Hematopoietic multipotent progenitor cell (in vitro differentiated cells): ENCODE results near the gene GIPR. TPM values are rescaled to one million over a fixed set of nuclear protein-coding genes. Genes with fewer than 3 reads are reported as not detected.
"Not testable (repeated sequence)": the region's sequence is repeated elsewhere in the genome, so short reads cannot be mapped to it uniquely, and the experiment has no call there.

Source experiments
- DNase-seq, 3 donors: peaks; one replicate each; pipeline ENCODE4 v3.0.0-alpha.2; 2011 to 2015; ENCODE audit warnings: low read depth in 2 of 3, low spot score in 2 of 3
- total RNA-seq: library from RNA; depleted of rRNA; stranded (reverse); fragments of >200 nt; gene quantifications from one replicate; pipeline ENCODE4 v1.2.3, GENCODE V29; 2012

The GIPR gene
- total RNA-seq, 1 donor, result under 0.01 TPM

GRCh38 chr19:45685045-45685444 lies 17.0 kb downstream of the GIPR start:
- DNase-seq, result not testable (repeated sequence)

DNA sequence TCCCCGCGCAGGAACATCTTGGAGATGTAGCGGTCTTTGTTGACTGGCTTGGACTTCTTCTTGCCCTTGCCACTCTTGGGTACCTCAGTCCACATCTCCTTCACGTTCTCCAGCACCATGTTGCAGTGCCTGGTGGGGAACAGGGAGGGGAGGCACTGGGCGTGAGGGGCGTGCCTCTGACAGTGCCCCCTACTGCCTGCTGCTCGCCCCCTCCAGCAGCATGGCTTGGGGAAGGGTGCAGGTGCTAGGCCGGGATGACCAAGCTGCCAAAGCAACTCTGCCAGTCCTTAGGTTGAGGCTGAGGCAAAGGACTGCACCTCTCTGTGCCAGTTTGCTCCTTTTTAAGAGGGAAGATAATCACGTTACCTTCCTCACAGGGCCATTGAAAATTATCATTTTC lies 19.6 kb downstream of the GIPR start:
- DNase-seq, result no peak

GRCh38 chr19:45691516-45692186 lies 23.6 kb downstream of the GIPR start, which contains the start of gene SNRPD2:
TSS of gene SNRPD2 (minus strand) at chr19:45691953. CDS start at chr19:45691888, 65 bp downstream.
- DNase-seq, result peak; percentile 89 to 96 (median 94)

GRCh38 chr19:45692187-45693105 lies 24.4 kb downstream of the GIPR start, which contains the start of gene QPCTL:
TSS of gene QPCTL (plus strand) at chr19:45692666. CDS start at chr19:45692704, 38 bp downstream.
- peak; percentile 88 to 100 (median 99) for DNase-seq

DNA sequence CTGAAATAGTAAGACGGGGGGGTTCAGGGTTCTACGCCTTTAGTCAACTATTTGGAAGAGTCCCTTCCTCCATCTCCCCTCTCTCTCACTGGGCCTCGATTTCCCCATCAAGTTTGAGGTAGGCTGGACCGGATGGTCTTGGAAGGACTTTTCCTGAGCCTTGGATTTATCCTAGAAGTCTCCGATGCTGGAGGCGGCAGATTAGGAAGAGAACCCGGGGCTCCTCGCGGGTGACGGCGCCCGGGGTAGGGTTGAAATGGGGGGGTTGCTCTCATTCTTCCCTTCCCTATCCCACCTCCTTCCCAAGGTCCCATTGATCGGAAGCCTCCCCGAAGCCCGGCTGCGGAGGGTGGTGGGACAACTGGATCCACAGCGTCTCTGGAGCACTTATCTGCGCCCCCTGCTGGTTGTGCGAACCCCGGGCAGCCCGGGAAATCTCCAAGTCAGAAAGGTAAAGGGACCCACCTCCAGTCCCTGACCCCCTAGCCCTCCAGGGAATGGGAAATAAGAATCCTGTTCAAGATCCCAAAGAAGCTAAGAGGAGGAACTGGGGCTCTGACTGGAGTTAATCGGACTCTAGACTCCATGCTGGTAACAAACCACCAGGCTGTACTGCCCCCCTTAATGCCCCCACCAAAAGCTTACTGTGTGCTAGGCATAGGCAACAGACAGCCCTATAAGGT lies 25.2 kb downstream of the GIPR start:
- peak in 2 of 3 donors; percentile 55 to 74 for DNase-seq

GRCh38 chr19:45701676-45702075 lies 33.7 kb downstream of the GIPR start:
- peak in 1 of 3 donors; percentile 33 for DNase-seq

- DNase-seq, result no peak
Observed at GRCh38 chr19:45705115-45705514, 37.1 kb downstream of the GIPR start.

DNA sequence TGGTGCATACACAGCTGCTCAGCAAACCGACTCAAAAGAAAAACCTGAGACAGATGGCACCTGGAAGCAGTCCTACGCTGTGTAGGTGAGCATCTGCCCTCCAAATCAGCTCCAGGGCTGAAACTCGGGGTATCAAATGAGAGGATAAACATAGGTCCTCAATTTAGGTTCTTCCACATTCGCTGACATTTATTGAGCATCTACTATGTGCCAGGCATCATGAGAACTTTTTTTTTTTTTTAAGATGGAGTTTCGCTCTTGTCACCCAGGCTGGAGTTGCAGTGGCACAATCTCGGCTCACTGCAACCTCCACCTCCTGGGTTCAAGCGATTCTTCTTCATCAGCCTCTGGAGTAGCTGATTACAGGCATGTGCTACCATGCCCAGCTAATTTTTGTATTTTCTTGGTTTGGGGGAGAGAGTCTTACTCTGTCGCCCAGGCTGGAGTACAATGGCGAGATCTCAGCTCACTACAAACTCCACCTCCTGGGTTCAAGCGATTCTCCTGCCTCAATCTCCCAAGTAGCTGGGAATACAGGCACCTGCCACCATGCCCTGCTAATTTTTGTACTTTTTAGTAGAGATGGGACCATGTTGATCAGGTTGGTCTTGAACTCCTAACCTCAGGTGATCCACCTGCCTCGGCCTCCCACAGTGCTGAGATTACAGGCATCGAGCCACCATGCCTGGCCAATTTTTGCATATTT lies 37.8 kb downstream of the GIPR start:
- DNase-seq, result no peak

DNA sequence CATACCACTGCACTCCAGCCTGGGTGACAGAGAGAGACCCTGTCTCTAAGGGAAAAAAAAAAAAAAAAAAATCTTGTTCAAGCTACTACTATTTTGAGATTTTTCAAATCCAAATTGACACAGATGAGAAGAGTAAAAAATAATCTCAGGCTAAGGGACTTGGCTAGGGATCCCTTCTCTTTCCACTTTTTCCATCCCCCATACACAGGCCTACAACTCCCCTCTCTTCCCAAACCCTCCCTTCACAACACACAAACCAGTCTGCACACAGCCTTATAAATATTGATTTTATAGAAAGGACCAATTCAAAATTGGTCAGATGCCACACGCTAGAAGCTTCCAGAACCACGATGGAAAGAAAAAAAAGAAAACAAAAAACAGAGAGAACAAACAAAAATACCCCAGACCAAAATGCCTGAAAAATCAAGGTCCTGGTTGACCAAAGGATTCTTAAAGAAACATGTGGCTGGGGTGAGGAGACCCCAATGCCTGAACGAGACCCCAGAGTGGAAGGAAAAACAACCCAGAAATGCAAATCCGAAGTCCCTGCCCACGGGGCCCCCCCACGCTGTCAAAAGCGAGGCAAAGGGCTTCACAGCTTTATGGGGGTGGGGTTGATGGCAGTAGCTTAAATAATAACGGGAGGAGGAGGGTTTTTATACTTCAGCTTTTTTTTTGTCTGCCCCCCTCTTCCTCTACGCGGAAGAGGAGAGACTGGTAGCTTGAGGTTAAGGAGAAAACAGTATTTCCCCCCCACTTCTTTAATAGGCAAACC lies 42.5 kb downstream of the GIPR start:
- no peak for DNase-seq

GRCh38 chr19:45711851-45712698 lies 44.1 kb downstream of the GIPR start:
- DNase-seq, result no peak

- no peak for DNase-seq
Observed at GRCh38 chr19:45712699-45713067, 44.7 kb downstream of the GIPR start.

- DNase-seq, result no peak
Observed at GRCh38 chr19:45713141-45713540, 45.1 kb downstream of the GIPR start.

DNA sequence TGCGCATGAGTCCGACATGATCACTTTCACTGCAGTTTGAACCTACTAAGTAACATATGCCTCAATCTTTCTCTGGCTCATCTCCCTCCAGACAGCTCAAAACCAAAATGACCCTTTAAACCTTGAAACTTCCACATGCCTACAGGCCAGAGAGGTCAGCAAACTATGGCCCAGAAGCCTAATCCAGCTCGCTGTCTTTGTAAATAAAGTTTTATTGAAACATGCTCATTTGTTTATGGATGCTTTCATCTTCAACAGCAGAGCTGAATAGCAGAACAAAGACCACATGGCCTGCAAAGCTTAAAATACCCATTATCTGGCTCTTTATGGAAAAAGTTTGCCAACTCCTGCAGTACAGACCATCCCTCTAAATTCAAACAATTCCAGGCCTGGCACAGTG lies 47.1 kb downstream of the GIPR start:
- DNase-seq, result no peak

GRCh38 chr19:45716359-45717130 lies 48.5 kb downstream of the GIPR start:
- DNase-seq, result peak in 1 of 3 donors; percentile 28

DNA sequence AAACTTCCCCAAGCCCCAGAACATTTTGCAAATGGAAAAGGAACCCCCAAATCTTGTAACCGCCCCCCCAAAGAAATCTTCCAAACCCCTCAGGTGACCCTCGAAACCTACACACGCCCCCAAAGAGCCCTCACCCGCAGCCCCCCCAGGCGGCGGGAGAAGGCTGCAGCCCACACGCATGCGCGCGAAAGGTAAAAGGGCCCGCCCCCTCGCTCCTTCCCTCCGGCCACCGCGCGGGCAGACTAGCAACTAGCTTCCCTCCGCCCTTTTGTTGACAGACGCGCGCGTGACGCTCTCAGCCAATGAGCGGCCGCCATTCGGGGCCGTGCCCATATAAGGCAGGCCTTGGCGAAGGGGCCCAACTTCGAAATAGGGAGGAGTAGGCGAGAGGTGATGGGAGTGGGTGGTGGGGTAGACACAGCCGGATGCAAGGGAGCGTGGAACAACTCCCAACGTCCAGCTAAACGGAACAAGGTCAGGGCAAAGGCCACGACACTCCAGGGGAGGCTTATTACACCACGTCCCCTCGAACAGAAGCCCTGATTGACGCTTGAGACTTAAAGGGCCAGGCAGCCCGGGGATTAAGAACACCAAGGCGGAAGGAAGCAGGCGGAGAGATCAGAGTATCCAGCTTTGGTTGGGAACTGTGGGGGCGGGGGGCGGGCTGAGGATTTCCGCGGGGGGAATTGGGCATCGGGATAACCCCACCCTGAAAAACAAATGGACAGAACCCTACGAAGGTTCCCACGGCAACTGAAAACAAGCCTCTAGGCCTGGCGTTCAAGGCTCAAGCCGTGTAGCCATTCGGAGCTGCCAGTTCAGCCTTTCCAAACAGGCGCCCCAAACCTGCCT lies 49.3 kb downstream of the GIPR start:
- DNase-seq, result peak; percentile 88 to 100 (median 99)

GRCh38 chr19:45717983-45718650 lies 50.1 kb downstream of the GIPR start:
- no peak for DNase-seq

DNA sequence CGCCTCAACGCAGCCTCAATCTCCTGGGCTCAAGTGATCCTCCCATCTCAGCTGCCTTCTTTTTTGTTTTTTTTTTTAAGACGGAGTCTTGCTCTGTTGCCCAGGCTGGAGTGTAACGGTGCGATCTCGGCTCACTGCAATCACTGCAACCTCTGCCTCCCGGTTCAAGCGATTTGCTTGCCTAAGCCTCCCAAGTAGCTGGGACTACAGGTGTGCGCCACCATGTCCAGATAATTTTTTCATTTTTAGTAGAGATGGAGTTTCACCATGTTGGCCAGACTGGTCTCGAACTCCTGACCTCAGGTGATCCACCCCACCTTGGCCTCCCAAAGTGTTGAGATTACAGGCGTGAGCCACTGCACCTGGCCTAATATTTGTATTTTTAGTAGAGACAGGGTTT lies 52.0 kb downstream of the GIPR start:
- DNase-seq, result not testable (repeated sequence)
